ENCODE data around the gene APOBEC3A. TPM values are rescaled to one million over a fixed set of nuclear protein-coding genes. Genes with fewer than 3 reads are reported as not detected.
A peak's percentile ranks its signal among the peaks of the same experiment; 100 is the strongest.

Gene APOBEC3A
- total RNA-seq, 1 experiment from 2014 or later, result not detected

GRCh38 chr22:38927033-38927781 lies 30.2 kb upstream of the APOBEC3A start (continued):
- no peak for TF ChIP-seq ZNF232 (CRISPR knock-in tag; IDR thresholded peaks at IDR 0.05)
- TF ChIP-seq SMAD4 (CRISPR knock-in tag; IDR thresholded peaks at IDR 0.05), result no peak
- TF ChIP-seq NR1H2 (CRISPR knock-in tag; IDR thresholded peaks at IDR 0.05), result no peak
- TF ChIP-seq ZNF219 (CRISPR knock-in tag; IDR thresholded peaks at IDR 0.05; ENCODE audit: borderline replicate concordance), result no peak
- 0 out of 2 replicates have a peak, but pooled peaks have one; percentile 18 for TF ChIP-seq FOXK1 (CRISPR knock-in tag; IDR thresholded peaks at IDR 0.05)
- TF ChIP-seq ZNF671 (CRISPR knock-in tag; IDR thresholded peaks at IDR 0.05), result no peak
- TF ChIP-seq RELA (CRISPR knock-in tag; IDR thresholded peaks at IDR 0.05; ENCODE audit: borderline replicate concordance), result no peak
- TF ChIP-seq CDX4 (CRISPR knock-in tag; IDR thresholded peaks at IDR 0.05; ENCODE audit: borderline replicate concordance), result no peak
- no peak for TF ChIP-seq E2F1 (CRISPR knock-in tag; IDR thresholded peaks at IDR 0.05)
- TF ChIP-seq MYBL2 (CRISPR knock-in tag; IDR thresholded peaks at IDR 0.05), result no peak
- peak; percentile 59 for TF ChIP-seq CTCF (IDR thresholded peaks at IDR 0.05)
- no peak for TF ChIP-seq CREM (CRISPR knock-in tag; IDR thresholded peaks at IDR 0.05)
- TF ChIP-seq HMGXB4 (CRISPR knock-in tag; IDR thresholded peaks at IDR 0.05), result peak; percentile 55
- TF ChIP-seq EMX1 (CRISPR knock-in tag; IDR thresholded peaks at IDR 0.05), result no peak
- TF ChIP-seq ZNF532 (CRISPR knock-in tag; IDR thresholded peaks at IDR 0.05; ENCODE audit: borderline replicate concordance), result no peak

GRCh38 chr22:38930512-38930911 lies 26.9 kb upstream of the APOBEC3A start:
- Mint-ChIP-seq H3K9me3 (peaks cover 9% of the 10 kb centered on the region), H3K36me3 (no peaks in the 10 kb centered on the region), H3K4me3 (no peak overlapping the region), H3K4me1 (peaks cover 3% of the 10 kb centered on the region), H3K27ac (no peak overlapping the region), H3K27me3 (ENCODE audit: low read depth) (no peaks in the 10 kb centered on the region; the same call in 1 of the 2 replicates)
- POLR2A ChIA-PET, result no interaction called here
- CTCF ChIA-PET, result interaction anchor here (0.7 kb wide), 1 partner anchor 84 kb away, joined by 3 read pairs; no protein-coding TSS in a partner anchor
- DNase-seq (ENCODE audit: low spot score), result no peak
- no peak for TF ChIP-seq KAT7 (CRISPR knock-in tag; IDR thresholded peaks at IDR 0.05; ENCODE audit: borderline replicate concordance)
- no peak for TF ChIP-seq ZNF512 (CRISPR knock-in tag; IDR thresholded peaks at IDR 0.05; ENCODE audit: borderline replicate concordance)
- no peak for ATAC-seq
